Dedifferentiated amniotic fluid mesenchymal stem cell (primary cell): ENCODE results near the gene CROCC2.

Experiments
- DNase-seq: peaks from one replicate; pipeline ENCODE4 v3.0.0-alpha.2; 2016; ENCODE audit errors: extremely low spot score

CROCC2 gene

DNA sequence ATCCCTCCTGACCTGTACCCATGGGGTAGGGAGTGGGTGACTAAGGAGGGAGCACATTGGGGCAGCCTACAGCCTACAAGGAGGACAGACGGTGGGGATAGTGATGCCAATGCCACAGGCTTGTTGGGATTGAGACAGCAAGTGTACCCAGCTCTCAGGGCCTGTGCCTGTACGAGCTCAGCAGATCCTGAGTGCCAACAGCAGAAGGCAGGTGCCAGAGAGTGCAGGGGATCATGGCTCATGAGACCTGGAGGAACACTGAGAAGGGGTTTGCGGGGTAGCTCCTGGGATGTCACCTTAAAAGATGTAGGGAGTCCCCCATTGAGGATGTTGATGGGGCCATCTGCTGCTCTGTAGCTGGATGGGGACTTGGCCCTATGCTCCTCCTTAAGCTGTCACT, 82.0 kb downstream of the CROCC2 start:
- DNase-seq, result no peak

DNA sequence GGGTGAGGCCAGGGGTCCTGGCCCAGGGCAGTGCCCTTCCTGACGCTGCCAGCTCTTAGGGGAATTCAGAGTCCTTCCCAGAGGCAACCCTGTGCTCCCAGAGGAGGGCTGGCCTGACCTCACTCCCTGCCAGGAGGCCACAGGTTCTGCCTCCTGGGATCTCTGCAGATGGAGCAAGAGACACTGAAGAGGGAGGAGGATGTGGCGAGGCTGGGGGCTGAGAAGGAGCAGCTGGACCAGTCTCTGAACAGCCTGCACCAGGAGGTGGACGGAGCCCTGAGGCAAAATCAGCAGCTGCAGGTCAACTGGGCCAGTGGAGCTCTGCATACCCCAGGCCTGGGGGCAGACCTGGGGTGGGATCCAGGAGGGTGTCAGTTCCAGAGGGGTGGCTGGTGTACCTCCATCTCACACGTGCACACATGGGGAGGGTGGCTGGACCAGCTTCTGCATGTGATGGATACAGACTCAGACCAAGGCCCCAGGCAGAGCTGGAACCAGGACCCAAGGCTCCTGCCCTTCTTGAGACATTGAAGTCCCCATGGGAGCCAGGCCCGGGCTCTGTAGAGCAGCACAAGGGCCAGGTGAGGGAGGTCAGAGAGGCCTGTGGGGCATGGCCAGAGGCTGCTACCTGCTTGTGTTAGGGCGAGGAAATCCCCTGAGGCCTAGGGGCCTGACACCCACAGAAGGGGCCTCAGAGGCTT, 82.6 kb downstream of the CROCC2 start:
- DNase-seq, result no peak

DNA sequence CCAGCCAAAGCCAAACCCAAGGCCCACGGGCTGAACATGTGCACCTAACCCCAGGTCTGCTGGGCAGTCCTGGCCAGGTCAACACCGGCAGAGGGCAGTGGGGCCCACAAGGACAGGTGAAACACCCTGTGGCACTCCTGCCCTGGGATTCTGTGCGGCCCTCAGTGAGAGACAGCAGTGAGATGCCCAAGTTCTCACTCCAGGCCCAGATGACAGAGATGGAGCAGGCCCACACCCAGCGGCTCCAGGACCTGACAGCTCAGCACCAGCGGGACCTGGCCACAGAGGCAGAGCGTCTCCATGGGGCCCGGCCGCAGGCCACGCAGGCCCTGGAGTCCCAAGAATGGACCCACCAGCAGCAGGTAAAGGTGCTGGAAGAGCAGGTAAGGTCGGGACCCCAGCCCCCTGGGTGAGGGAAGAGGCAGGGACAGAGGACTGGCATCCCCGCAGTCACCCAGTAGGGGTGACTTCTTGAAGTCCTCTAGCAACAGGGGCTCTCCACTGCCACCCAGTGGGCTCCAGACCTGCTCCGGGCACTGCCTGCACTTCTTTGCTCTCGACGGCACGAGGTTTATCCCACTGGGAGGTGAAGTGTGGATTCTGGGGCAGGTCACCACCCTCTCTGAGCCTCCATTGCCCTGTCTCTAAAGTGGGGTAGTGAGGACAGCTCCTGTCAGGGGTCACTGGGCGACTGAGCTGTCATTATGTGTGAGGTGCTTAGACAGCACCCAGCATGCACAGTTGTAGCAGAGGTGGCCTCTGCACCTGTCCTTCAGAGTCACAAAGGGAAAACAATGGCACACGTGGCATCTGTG, 83.5 kb downstream of the CROCC2 start:
- no peak for DNase-seq

DNA sequence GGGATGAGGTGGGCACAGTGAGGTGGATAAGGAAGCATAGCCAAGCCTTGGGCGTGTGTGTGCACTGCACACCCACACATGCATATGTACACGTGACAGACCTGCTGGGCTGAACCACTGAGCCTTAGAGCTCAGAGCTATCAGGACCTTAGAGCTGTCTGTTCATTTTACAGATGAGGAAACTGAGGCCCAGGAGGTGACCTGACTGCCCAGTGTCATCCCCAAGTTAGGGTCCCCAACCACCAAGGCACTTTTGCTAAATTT, 84.1 kb downstream of the CROCC2 start:
- DNase-seq, result no peak

DNA sequence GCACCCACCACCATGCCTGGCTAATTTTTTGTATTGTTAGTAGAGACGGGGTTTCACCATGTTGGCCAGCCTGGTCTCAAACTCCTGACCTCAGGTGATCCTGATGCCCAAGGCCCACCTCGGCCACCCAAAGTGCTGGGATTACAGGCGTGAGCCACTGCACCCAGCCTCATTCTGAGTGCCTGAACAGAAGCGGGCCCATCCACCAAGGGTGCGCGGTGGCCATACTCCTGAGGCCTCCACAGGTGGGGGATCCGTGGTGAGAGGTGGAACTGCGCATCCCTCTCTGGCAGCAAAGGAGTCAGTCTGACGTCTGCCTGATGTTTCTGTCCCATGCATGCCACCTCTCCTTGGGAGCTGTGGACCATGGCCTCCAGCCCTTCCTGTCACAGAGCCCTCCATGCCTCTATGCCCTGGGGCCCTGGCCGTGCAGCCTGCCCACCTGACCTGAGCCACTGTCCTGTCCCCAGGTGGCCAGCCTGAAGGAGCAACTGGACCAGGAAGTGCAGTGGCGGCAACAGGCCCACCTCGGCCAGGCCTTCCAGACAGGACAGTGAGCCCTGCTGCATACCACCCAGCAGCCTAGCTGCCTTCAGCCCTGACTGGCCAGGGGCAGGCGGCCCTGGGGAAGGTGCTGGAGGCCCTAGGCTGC, 84.7 kb downstream of the CROCC2 start:
- no peak for DNase-seq

DNA sequence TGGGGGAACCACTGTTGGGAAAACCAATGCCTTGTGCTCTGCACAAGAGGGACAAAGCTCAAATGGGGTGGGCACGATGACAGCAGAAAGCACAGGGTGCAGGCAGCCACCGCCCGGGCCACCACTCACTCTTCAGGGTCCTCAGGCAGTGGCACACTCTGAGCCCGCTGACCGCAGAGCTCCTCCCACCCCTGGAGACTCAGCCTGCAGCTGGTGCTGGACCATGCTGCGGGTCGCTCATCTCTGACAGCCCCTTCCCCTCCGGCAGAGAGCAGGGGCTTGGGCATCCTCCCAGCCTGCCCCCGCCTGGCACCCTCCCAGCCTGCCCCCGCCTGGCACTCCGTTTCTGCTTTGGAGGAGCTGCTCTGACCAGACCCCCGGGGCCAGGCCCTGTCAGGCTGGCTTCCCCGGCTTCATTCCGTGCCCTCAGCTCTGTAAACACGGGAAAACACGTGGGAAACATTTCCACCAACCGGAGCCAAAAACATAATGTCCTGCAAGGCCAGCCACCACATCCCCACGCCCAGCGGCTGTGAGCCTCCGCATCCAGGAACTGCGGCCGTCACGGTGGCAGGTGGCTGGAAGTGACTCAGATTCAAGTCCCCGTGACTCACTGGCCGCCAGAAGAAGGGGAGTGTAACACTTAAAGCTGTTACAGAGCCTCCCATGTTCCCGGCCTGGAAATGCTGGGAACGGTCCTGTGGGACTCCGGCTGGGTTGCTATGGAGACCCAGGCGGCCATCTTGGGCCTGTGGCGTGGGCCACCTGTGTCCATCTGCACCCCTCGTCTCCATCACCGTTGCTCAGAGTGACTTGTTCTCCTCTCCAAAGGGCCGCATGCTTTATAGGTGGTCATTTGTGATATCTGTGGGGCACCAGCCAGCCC, 85.5 kb downstream of the CROCC2 start:
- peak; percentile 72 for DNase-seq

DNA sequence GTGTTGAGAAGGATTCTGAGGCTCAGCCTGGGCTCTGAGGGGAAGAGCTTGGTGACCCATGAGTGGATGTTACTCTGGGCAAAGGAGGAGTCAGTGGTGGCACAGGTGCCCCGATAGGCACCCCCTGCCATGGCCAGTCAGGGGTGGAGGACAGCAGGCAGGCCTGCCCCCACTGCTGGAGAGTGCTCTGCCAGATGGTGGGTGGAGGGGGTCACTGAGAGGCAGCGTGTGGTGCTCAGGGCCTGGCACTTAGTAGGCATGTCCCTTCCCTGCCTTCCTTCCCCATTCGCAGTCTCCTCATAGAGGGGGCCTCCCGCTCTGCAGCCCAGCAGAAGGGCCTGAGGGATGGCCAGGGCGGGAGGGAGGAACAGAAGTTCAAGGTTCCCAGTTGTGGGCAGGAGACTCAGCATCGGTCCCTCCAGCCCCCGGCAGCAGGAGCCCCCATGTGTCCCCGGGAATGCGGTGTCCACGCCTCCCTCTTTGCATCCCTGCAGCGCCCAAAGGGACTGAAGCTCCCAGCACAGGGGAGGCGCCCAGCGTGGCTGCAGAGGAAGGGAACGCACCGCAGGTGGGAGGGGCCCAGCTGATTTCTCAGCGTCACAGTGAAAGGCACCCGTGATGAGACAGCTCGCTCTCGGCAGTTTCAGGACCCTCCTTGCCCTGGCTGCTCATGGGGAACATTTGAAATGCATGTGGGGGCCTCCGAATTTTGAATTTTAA, 86.6 kb downstream of the CROCC2 start:
- DNase-seq, result no peak

DNA sequence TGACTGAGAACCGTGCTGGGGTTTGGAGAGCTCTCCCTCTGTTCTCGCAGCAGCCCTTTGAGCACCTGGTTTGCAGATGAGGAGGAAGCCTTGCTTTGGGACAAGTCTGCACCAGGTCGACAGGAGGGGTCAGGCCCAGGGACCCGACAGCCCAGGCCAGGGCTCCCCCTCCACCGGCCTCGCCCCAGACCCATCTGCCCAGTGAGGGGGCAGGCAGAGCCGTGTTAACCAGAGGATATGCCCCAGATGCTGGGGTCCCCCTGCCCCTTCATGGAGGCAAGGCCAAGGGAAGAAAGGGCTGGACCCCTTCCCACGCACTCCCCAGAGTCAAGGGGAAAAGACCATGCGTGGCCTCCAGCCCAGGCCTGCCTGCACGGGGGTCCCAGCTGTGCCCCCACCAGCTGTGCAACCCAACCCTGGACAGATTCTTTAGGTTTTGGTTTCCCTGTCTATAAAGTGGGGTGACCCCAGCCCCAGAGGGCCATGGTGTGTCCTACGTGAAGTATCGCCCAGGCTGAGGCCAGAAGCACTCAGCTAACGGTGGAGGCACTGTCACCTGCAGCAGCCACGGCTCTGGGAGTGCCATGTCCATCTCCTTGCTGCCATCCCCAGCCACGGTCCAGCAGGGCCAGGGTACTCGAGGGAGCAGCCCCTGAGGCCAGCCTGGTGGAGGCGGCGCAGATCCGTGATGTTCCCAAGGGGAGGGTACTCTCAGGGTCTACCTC, 87.5 kb downstream of the CROCC2 start:
- no peak for DNase-seq

DNA sequence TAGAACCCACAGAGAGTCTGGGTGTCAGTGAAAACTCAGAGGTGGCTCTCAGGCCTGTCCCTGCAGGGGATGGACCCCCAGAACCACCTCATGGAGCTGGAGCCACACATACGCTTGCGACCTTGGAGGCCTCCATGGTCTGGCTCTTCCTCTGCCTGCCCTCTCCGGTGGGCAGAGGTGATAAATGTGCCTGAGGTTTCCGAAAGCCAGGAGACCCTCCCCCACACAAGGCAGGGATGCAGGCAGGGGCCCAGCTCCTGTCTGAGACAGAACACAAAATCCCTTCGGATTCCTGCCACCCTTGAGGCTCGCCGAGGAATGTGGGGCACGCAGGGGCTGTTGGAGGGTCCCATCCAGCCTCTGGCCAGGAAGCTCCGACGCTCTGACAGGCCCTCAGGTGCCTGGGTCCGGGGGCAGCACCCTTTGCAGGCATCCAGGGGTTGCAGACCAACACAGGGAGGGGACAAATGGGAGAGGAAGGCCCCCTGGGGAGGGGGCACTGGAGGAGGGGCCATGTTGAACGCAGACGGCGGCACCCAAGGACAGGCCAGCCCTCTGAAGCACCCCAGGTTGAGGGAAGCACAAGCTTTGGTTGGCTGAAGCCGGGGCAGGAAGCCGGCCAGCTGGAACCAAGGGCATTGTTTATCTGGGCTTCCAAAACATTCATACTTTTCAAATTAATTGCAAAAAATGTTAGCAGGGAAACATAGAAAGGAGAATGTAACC, 88.2 kb downstream of the CROCC2 start:
- no peak for DNase-seq

DNA sequence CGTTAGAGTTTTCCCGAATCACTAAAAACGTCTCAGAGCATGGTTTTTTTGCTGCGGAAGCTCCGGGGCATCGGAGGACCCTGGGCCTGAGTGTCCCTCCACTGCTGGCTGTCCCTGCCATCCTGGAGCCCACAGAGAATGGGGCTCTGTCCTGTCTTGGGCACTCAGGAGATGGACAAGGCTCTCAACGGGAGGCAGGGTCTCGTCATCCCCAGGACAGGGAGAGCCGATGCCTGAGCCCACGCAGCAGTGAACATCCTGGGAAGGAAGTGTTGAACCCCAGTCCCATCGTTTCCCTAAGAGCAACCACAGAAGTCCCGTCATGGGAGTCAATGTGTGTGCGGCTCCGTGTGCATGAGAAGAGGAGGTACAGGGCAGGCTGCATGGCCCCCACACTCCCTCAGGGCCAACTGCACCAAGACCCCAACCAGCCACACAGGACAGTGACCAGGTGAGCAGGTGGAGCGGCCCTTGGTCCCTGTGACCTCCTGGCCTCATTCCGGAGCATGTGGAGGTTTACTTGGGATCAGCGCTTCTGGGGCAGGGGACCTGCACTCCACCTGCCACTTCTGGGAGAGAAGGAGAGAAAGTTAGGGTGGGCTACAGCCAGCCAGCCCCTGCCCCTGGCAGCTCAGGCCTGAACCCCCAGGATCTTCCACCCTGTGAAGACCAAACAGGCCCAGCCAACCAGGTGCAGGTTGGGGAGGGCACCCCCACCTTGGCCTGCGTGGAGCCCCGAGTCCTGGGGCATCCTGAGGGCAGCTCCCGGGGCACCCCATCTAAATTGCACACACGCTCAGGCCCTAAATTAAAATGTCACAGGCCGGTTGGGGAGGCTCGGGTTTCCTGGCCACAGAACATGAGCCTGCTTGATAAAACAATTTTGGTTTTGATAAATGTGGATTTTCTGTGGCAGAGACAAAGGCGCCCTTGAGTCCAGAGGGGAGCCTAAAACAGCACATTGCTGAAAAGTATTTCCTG, 89.2 kb downstream of the CROCC2 start:
- no peak for DNase-seq

DNA sequence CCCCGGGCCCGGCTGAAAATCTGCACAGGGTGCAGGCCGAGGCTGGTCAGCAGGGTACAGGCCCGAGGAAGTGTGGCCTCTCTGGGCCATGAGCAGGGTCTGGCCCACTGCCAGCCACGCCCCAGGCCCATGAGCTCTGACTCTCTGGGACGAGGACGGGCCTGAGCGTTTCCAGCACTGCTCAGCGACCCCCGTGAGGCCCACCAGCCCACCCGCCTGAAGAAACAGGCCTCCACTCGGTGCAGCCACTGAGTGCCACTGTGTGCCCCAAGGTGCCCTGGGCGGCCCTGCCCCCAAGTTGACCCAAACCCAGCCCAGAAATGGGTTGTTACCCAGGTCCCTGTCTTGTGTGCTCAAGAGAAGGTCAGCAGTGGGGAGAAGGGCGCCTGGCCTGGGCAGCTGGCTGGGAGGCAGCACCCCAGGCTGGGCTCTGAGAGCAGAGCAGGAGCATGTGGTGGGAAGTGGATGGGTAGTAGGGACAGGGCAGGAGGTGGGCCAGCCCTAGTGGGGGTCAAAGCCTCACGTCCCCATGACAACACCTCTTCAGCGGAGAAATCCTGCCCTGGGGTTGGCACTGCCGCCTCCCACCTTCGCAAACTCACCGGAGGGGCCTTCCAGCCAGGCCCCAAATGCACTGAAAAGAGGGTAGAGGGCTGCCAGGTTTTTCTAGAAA, 90.2 kb downstream of the CROCC2 start:
- DNase-seq, result no peak

DNA sequence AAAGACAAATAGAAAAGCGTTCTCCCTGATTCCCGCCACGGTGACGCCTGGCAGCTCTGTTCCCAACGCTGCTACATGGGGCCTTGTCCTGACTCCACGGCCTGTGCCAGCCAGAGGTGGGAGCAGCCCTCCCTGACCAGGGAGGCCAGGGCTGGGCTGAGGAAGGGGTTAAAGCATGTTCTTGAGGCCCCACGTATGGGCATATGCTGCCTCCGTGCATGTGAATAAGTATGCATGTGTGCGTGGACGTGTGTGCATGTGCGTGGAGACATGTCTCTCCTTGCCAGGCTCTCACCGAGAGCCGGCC, 90.7 kb downstream of the CROCC2 start:
- DNase-seq, result no peak

DNA sequence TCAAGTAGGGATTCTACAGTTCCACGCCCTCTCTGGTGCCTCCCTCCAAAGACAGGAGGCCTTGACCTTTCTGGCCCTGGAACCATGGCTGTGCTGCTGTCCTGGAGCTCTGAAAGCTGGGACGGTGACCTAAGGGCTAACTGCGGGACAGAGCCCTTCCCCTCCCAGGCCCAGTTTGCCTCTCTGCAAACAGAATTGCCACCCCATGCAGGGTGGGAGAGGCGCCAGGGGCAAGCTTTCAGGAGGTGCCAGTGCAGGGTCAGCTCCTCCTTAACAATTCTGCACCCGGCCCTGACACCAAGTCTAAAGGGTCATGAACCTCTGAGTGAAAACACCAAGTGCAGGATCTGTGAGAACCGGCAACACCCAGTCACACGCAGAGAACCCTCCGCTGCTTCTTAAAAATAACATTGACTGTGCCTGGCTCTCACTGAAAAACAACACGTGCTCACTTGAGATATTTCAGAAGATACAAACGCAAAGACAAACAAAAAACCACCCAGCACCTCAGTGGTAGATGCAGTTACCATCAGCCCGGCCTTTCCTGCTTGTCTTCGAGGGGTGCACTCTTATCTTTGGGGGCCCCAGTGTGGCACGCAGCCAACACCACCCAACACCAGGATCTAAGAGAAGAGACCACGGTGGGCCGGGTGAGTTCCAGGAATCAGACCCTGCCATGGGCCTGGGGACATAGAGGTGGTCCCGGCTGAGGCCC, 91.2 kb downstream of the CROCC2 start:
- DNase-seq, result no peak

DNA sequence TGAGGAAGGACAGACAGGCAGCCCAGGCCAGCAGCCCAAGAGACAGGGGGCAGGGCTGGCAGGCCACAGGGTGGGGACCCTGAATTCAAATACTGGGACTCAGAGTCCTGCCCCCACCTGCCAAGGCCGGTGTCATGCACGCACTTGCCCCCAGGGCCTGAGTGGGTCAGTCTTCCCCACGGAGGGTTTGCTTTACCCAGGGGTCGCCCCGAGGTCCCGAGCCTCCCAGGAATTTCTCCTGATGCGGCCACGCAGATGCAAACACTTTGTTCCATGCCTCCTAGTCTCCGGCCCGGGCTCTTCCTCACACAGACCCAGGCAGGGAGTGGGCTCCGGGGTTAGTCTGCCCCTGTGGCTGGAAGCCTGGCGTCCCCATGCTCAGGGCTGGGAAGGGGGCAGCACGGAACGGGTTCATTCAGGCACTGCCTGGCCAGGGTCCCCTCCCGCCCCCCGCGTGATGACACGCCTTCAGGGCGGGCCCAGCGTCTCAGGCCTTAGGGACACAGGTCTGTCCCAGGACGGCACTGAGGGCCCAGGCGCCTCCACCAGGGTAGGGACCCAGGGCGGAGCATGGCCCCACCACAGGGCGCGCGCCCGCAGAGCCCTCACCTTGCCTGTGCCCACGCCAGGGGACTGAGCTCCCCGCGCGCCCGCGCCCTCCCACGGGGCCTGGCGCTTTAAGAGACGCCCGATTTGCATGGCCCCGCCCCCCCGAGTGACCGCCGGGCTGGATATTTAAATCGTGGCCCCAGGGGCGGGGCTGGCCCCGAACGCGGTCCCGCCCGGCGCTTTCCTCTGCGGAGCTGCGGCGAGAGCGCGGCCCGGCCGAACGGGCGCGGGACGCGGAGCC, 91.9 kb downstream of the CROCC2 start, which contains the start of gene SNED1:
TSS of gene SNED1 (plus strand) at position 763 of the 850 bp plus-strand sequence. CDS start 220 bp downstream, outside the sequence.
- DNase-seq, result peak; percentile 49

DNA sequence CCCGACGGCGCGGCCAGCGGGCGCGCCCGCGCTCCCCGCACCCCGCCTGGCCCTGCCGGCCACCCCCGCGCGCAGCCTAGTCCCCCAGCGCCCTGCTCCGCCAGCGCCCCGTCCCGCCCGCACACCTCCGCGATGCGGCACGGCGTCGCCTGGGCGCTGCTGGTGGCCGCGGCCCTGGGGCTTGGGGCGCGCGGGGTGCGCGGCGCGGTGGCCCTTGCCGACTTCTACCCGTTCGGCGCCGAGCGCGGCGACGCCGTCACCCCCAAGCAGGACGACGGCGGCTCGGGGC, 92.5 kb downstream of the CROCC2 start:
- DNase-seq, result no peak

DNA sequence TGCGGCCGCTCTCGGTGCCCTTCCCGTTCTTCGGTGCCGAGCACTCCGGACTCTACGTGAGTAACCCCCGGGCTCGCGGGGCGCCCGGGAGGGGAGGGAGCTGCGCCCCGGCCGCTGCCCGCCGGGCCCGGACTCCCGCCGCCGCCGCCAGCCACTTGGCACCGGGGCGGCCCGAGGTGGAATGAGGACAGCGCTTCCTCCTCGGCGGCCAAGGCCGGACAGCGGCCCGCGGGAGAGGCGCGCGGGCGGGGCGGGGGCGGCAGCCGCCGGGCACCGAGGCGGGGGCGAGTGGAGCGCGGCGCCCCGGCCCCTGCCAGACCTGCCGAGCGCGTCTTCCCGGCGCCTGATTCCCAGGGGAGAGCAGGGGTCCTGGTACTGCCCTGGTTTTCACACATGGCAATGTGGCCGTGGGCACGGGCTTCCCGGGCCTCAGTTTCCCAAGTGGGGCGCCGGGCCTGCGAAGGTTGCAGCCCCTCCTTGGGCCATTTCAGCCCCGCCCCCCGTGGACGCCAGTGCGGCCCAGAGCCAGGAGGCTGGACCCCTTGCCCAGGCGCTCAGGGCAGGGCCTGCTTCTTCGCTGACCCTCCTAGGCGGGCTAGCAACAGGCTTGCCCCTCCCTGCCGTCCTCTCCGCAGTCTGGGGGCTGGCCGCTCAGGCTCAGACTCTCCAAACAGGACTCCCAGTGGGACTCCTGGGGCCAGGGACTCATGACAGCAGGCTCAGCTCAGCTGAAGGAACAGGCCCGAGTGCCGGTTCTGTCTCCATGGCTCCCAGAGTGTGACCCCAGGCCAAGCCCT, 93.1 kb downstream of the CROCC2 start:
- no peak for DNase-seq
